ENCODE data around the gene FBXO11.

FBXO11 gene

GRCh38 chr2:47774567-47774966, 131.7 kb downstream of the FBXO11 start:
- no peak for ATAC-seq
- TF ChIP-seq ZNF70 (CRISPR knock-in tag; IDR thresholded peaks at IDR 0.05) (no peak), GLIS3 (CRISPR knock-in tag; IDR thresholded peaks at IDR 0.05) (no peak), ZC3H10 (CRISPR knock-in tag; IDR thresholded peaks at IDR 0.05) (no peak), CSDC2 (CRISPR knock-in tag; IDR thresholded peaks at IDR 0.05) (no peak), OSR1 (CRISPR knock-in tag; IDR thresholded peaks at IDR 0.05) (no peak), ZNF565 (CRISPR knock-in tag; conservative IDR thresholded peaks at IDR 0.05; ENCODE audit: low read depth) (no peak), TOX (CRISPR knock-in tag; IDR thresholded peaks at IDR 0.05; ENCODE audit: borderline replicate concordance) (no peak), ISL1 (CRISPR knock-in tag; IDR thresholded peaks at IDR 0.05) (no peak), ZFP3 (CRISPR knock-in tag; IDR thresholded peaks at IDR 0.05) (no peak), ZNF8 (CRISPR knock-in tag; IDR thresholded peaks at IDR 0.05) (no peak), CSRNP3 (CRISPR knock-in tag; IDR thresholded peaks at IDR 0.05) (no peak), CREB5 (CRISPR knock-in tag; IDR thresholded peaks at IDR 0.05; ENCODE audit: low read depth) (no peak), SNAI2 (CRISPR knock-in tag; IDR thresholded peaks at IDR 0.05) (no peak), BACH2 (CRISPR knock-in tag; IDR thresholded peaks at IDR 0.05; ENCODE audit: borderline replicate concordance) (no peak), RARB (CRISPR knock-in tag; IDR thresholded peaks at IDR 0.05) (no peak), TSHZ2 (CRISPR knock-in tag; IDR thresholded peaks at IDR 0.05) (no peak)

- no peak for ATAC-seq
- TF ChIP-seq GLIS3 (CRISPR knock-in tag; IDR thresholded peaks at IDR 0.05): no peak
- TF ChIP-seq TOX (CRISPR knock-in tag; IDR thresholded peaks at IDR 0.05; ENCODE audit: borderline replicate concordance): no peak
- no peak for TF ChIP-seq CSRNP3 (CRISPR knock-in tag; IDR thresholded peaks at IDR 0.05)
- TF ChIP-seq TCF4 (CRISPR knock-in tag; IDR thresholded peaks at IDR 0.05; ENCODE audit: borderline replicate concordance): no peak
- no peak for TF ChIP-seq OSR1 (CRISPR knock-in tag; IDR thresholded peaks at IDR 0.05)
- no peak for TF ChIP-seq ZNF70 (CRISPR knock-in tag; IDR thresholded peaks at IDR 0.05)
- no peak for TF ChIP-seq ZC3H10 (CRISPR knock-in tag; IDR thresholded peaks at IDR 0.05)
- no peak for TF ChIP-seq POU6F1 (CRISPR knock-in tag; IDR thresholded peaks at IDR 0.05; ENCODE audit: borderline replicate concordance, low read depth)
- TF ChIP-seq CREB5 (CRISPR knock-in tag; IDR thresholded peaks at IDR 0.05; ENCODE audit: low read depth): no peak
Observed at GRCh38 chr2:47772343-47772742, 134.0 kb downstream of the FBXO11 start.

- peak; percentile 49 for ATAC-seq
Observed at GRCh38 chr2:47771211-47771610, 135.1 kb downstream of the FBXO11 start.

More at GRCh38 chr2:47771211-47771610, 135.1 kb downstream of the FBXO11 start:
- TF ChIP-seq POU6F1 (CRISPR knock-in tag; IDR thresholded peaks at IDR 0.05; ENCODE audit: borderline replicate concordance, low read depth) (no peak), TCF4 (CRISPR knock-in tag; IDR thresholded peaks at IDR 0.05; ENCODE audit: borderline replicate concordance) (no peak), RARB (CRISPR knock-in tag; IDR thresholded peaks at IDR 0.05) (no peak), TSHZ2 (CRISPR knock-in tag; IDR thresholded peaks at IDR 0.05) (no peak), ZNF565 (CRISPR knock-in tag; conservative IDR thresholded peaks at IDR 0.05; ENCODE audit: low read depth) (no peak), ZNF70 (CRISPR knock-in tag; IDR thresholded peaks at IDR 0.05) (no peak), SNAI2 (CRISPR knock-in tag; IDR thresholded peaks at IDR 0.05) (no peak), ARNTL (CRISPR knock-in tag; IDR thresholded peaks at IDR 0.05; ENCODE audit: borderline replicate concordance, low read depth) (no peak), ZNF8 (CRISPR knock-in tag; IDR thresholded peaks at IDR 0.05) (no peak), CSDC2 (CRISPR knock-in tag; IDR thresholded peaks at IDR 0.05) (no peak), PPARA (CRISPR knock-in tag; IDR thresholded peaks at IDR 0.05; ENCODE audit: borderline replicate concordance) (no peak), TOX (CRISPR knock-in tag; IDR thresholded peaks at IDR 0.05; ENCODE audit: borderline replicate concordance) (no peak), ISL1 (CRISPR knock-in tag; IDR thresholded peaks at IDR 0.05) (no peak), ZFP30 (CRISPR knock-in tag; IDR thresholded peaks at IDR 0.05) (no peak)

Measured in SK-N-SH treated with all-trans-retinoic acid at 6 μM for 48 hours (cell line).